CD14-positive monocyte (primary cell): Measurements from ENCODE around the gene GREB1. TPM values are rescaled to one million over a fixed set of nuclear protein-coding genes. Genes with fewer than 3 reads are reported as not detected.
"Not testable (repeated sequence)": the region's sequence is repeated elsewhere in the genome, so short reads cannot be mapped to it uniquely, and the experiment has no call there.

Experiments
- DNase-seq, 3 donors: peaks; one replicate each; pipeline ENCODE4 v3.0.0-alpha.2; 2011 to 2022
- H2AFZ ChIP-seq: 2 replicates; pipeline ENCODE4 v1.6.0; 2012; ENCODE audit warnings: mild to moderate bottlenecking, low read depth, low read length, inconsistent platforms; ENCODE audit not compliant: insufficient read depth, poor library complexity, severe bottlenecking
- H3K27ac ChIP-seq, 2 donors: 1 replicate in 1 of 2; 2 replicates in 1 of 2; pipeline ENCODE4 v1.5.1; 2012 to 2013; ENCODE audit warnings: low read length in 2 of 2, control low read depth in 1 of 2, inconsistent platforms in 1 of 2, low read depth in 1 of 2, mild to moderate bottlenecking in 1 of 2
- H3K27me3 ChIP-seq, 2 donors: one replicate each; pipeline versions ENCODE4 v1.6.0 to v1.6.1; 2011 to 2013; ENCODE audit warnings: low read length in 2 of 2; ENCODE audit not compliant: control insufficient read depth in 2 of 2, insufficient read depth in 2 of 2
- H3K36me3 ChIP-seq, 2 donors: replicated peaks in 1 of 2; 1 replicate in 1 of 2; 2 replicates in 1 of 2; pipeline versions ENCODE4 v1.5.1 to v1.6.1; 2012 to 2013; ENCODE audit warnings: low read length in 2 of 2, control low read depth in 1 of 2, inconsistent platforms in 1 of 2, mild to moderate bottlenecking in 1 of 2; ENCODE audit not compliant: insufficient read depth in 2 of 2, control insufficient read depth in 1 of 2
- H3K4me1 ChIP-seq, 2 donors: 1 replicate in 1 of 2; 2 replicates in 1 of 2; pipeline versions ENCODE4 v1.5.1 to v1.6.1; 2012 to 2013; ENCODE audit warnings: low read length in 2 of 2, control low read depth in 1 of 2, inconsistent platforms in 1 of 2, mild to moderate bottlenecking in 1 of 2, moderate library complexity in 1 of 2; ENCODE audit not compliant: insufficient read depth in 2 of 2, control insufficient read depth in 1 of 2
- H3K4me2 ChIP-seq: replicated peaks from 2 replicates; pipeline ENCODE3; 2012; ENCODE audit warnings: low read length, moderate library complexity, mild to moderate bottlenecking; ENCODE audit not compliant: poor library complexity, severe bottlenecking; ENCODE audit errors: extremely low read depth
- H3K4me3 ChIP-seq, 3 experiments: fragments of 200-600 bp in 1 of 3; sonication (generic) in 1 of 3; replicated peaks in 1 of 3; 1 replicate in 2 of 3; 2 replicates in 1 of 3; pipeline ENCODE4 v1.5.1; 2011 to 2013; ENCODE audit warnings: low read length in 3 of 3, mild to moderate bottlenecking in 3 of 3, control low read depth in 2 of 3, low read depth in 2 of 3, inconsistent platforms in 1 of 3, moderate library complexity in 1 of 3
- H3K79me2 ChIP-seq: 2 replicates; pipeline ENCODE4 v1.6.0; 2012; ENCODE audit warnings: mild to moderate bottlenecking, control low read depth, inconsistent platforms, low read length, moderate library complexity; ENCODE audit not compliant: insufficient read depth
- H3K9ac ChIP-seq: 2 replicates; pipeline ENCODE4 v1.6.0; 2017; ENCODE audit warnings: low read length, mild to moderate bottlenecking; ENCODE audit not compliant: insufficient read depth, poor library complexity, severe bottlenecking
- H3K9me3 ChIP-seq, 2 donors: replicated peaks in 1 of 2; 1 replicate in 1 of 2; 2 replicates in 1 of 2; pipeline versions ENCODE4 v1.5.1 to v1.6.1; 2012 to 2013; ENCODE audit warnings: low read length in 2 of 2, control low read depth in 1 of 2; ENCODE audit not compliant: control insufficient read depth in 1 of 2, insufficient read depth in 1 of 2
- H4K20me1 ChIP-seq: 2 replicates; pipeline ENCODE4 v1.6.0; 2012; ENCODE audit warnings: mild to moderate bottlenecking, low read length, control low read depth, moderate library complexity; ENCODE audit not compliant: insufficient read depth
- H3K27ac Mint-ChIP-seq, 7 donors: one replicate each; pipeline ENCODE4 v1.8.0; 2020; ENCODE audit warnings: mild to moderate bottlenecking in 7 of 7, mixed read lengths in 7 of 7, moderate library complexity in 6 of 7, inconsistent platforms in 2 of 7
- H3K27me3 Mint-ChIP-seq, 3 donors: one replicate each; pipeline ENCODE4 v1.8.0; 2021 to 2022; ENCODE audit warnings: low read depth in 3 of 3, mild to moderate bottlenecking in 3 of 3, mixed read lengths in 3 of 3, moderate library complexity in 3 of 3, inconsistent platforms in 1 of 3
- H3K36me3 Mint-ChIP-seq, 2 donors: one replicate each; pipeline ENCODE4 v1.8.0; 2020; ENCODE audit warnings: mixed read lengths in 2 of 2, inconsistent platforms in 1 of 2, mild to moderate bottlenecking in 1 of 2
- H3K4me1 Mint-ChIP-seq: one replicate; pipeline ENCODE4 v1.8.0; 2020; ENCODE audit warnings: mild to moderate bottlenecking, mixed read lengths
- H3K4me3 Mint-ChIP-seq, 2 donors: one replicate each; pipeline ENCODE4 v1.8.0; 2020; ENCODE audit warnings: mild to moderate bottlenecking in 2 of 2, mixed read lengths in 2 of 2, moderate library complexity in 1 of 2
- H3K9me3 Mint-ChIP-seq, 7 donors: one replicate each; pipeline ENCODE4 v1.8.0; 2020 to 2022; ENCODE audit warnings: mixed read lengths in 7 of 7, mild to moderate bottlenecking in 6 of 7, moderate library complexity in 6 of 7, inconsistent platforms in 2 of 7
- CTCF ChIP-seq: fragments of 200-600 bp; IDR thresholded peaks from one replicate; pipeline ENCODE4 v1.8.0; 2022; ENCODE audit warnings: antibody characterized with exemption, mild to moderate bottlenecking
- WGBS: methylation state at CpG from one replicate; pipeline ENCODE4 v1.1.5; 2013; ENCODE audit warnings: missing lambda C conversion rate; ENCODE audit not compliant: insufficient coverage; 5-methylcytosine and 5-hydroxymethylcytosine counted together
- intact Hi-C, 2 donors: fragments of 100-400 bp; cut with micrococcal nuclease; formaldehyde crosslinking; loops; one replicate each; pipeline versions ENCODE4 v1.15.0 to v1.15.1; 2023
- polyA plus RNA-seq, 3 donors: library from polyadenylated mRNA; depleted of rRNA in 1 of 3; unstranded in 2 of 3; stranded (reverse) in 1 of 3; fragments of 300-500 nt in 2 of 3; fragments of >200 nt in 1 of 3; fragmentation: Illumina TruSeq in 2 of 3; gene quantifications; 1 replicate in 2 of 3; 2 replicates in 1 of 3; pipeline ENCODE4 v1.2.3, GENCODE V29; 2012 to 2021

Gene GREB1
- polyA plus RNA-seq, 3 donors = not detected

GRCh38 chr2:11659115-11659475 is 125.2 kb downstream of the GREB1 start:
- Histone ChIP-seq H3K4me1 (no peaks in the 10 kb centered on the region), H3K9ac (no peak overlapping the region), H3K27me3 (peaks cover 0 to 6% of the 10 kb centered on the region in 2 donors), H3K9me3 (peaks cover 0 to 8% of the 10 kb centered on the region in 2 donors), H4K20me1 (no peaks in the 10 kb centered on the region), H2AFZ (no peak overlapping the region), H3K27ac (no peak overlapping the region), H3K79me2 (no peaks in the 10 kb centered on the region), H3K4me2 (no peak overlapping the region), H3K36me3 (no peaks in the 10 kb centered on the region), H3K4me3 (no peak overlapping the region)
- Mint-ChIP-seq H3K9me3 (peaks cover 6 to 12% (median 10%) of the 10 kb centered on the region in 7 donors), H3K36me3 (no peaks in the 10 kb centered on the region), H3K4me1 (no peaks in the 10 kb centered on the region), H3K4me3 (no peak overlapping the region), H3K27me3 (peaks cover 5 to 10% (median 5%) of the 10 kb centered on the region in 3 donors), H3K27ac (no peak overlapping the region)
- 88% methylated on average over 11 of the region's 11 CpGs for WGBS
- DNase-seq = no peak
- TF ChIP-seq CTCF = no peak
- intact Hi-C loops = no loop called here

GRCh38 chr2:11659851-11660250 is 126.0 kb downstream of the GREB1 start:
- Histone ChIP-seq H3K27me3 (peaks cover 0 to 6% of the 10 kb centered on the region in 2 donors), H3K9ac (no peak overlapping the region), H3K4me3 (no peak overlapping the region), H3K9me3 (peaks cover 0 to 8% of the 10 kb centered on the region in 2 donors), H2AFZ (no peak overlapping the region), H3K4me1 (no peaks in the 10 kb centered on the region), H4K20me1 (no peaks in the 10 kb centered on the region), H3K27ac (no peak overlapping the region), H3K4me2 (no peak overlapping the region), H3K79me2 (no peaks in the 10 kb centered on the region), H3K36me3 (no peaks in the 10 kb centered on the region)
- intact Hi-C loops = no loop called here
- Mint-ChIP-seq H3K9me3 (peaks cover 6 to 12% (median 10%) of the 10 kb centered on the region in 7 donors), H3K4me3 (no peak overlapping the region), H3K27ac (no peak overlapping the region), H3K4me1 (no peaks in the 10 kb centered on the region), H3K27me3 (peaks cover 5 to 13% (median 5%) of the 10 kb centered on the region in 3 donors), H3K36me3 (no peaks in the 10 kb centered on the region)
- no peak for DNase-seq
- no peak for TF ChIP-seq CTCF
- 98% methylated on average over 7 of the region's 10 CpGs for whole genome bisulfite sequencing

- intact Hi-C loops, H3K27ac Mint-ChIP-seq, H3K4me3 ChIP-seq, H3K4me3 Mint-ChIP-seq, DNase-seq, H3K4me2 ChIP-seq, H3K9me3 ChIP-seq, H3K27ac ChIP-seq, H3K36me3 ChIP-seq, H3K79me2 ChIP-seq, H3K27me3 ChIP-seq, H3K9ac ChIP-seq, H3K4me1 Mint-ChIP-seq, H3K4me1 ChIP-seq, H2AFZ ChIP-seq, H3K36me3 Mint-ChIP-seq, H4K20me1 ChIP-seq: not testable (repeated sequence)
- H3K9me3 Mint-ChIP-seq = peaks cover 6 to 12% (median 10%) of the 10 kb centered on the region in 7 donors
- 100% methylated on average over 2 of the region's 2 CpGs for WGBS
- peaks cover 4 to 13% (median 5%) of the 10 kb centered on the region in 3 donors for H3K27me3 Mint-ChIP-seq
Observed at GRCh38 chr2:11660396-11660795, 126.6 kb downstream of the GREB1 start.
